Vagina (tissue), 2 donors: ENCODE measurements around the gene HPCA. TPM values are rescaled to one million over a fixed set of nuclear protein-coding genes. Genes with fewer than 3 reads are reported as not detected.

Source experiments
- DNase-seq, 2 donors: peaks; one replicate each; pipeline ENCODE4 v3.0.0-alpha.2; 2017; ENCODE audit errors: extremely low spot score in 2 of 2
- H3K27ac ChIP-seq: fragments of 200-600 bp; sonication (generic); one replicate; pipeline ENCODE4 v1.5.1; 2019
- H3K27me3 ChIP-seq: fragments of 200-600 bp; sonication (generic); one replicate; pipeline ENCODE4 v1.5.1; 2019
- H3K36me3 ChIP-seq, 2 donors: fragments of 200-600 bp; sonication (generic); one replicate each; pipeline ENCODE4 v1.5.1; 2017 to 2019
- H3K4me1 ChIP-seq: fragments of 200-600 bp; sonication (generic); one replicate; pipeline ENCODE4 v1.5.1; 2019
- H3K4me3 ChIP-seq, 2 donors: fragments of 200-600 bp; sonication (generic); 1 replicate in 1 of 2; 2 replicates in 1 of 2; pipeline ENCODE4 v1.5.1; 2016 to 2019
- H3K9me3 ChIP-seq: fragments of 200-600 bp; sonication (generic); one replicate; pipeline ENCODE4 v1.5.1; 2019
- CTCF ChIP-seq, 3 experiments: fragments of 450-650 bp in 2 of 3; fragments of 200-600 bp in 1 of 3; sonication (generic) in 1 of 3; IDR thresholded peaks; one replicate each; pipeline ENCODE4 v1.5.1; 2017 to 2019; ENCODE audit warnings: antibody characterized with exemption in 3 of 3, mild to moderate bottlenecking in 2 of 3, moderate library complexity in 2 of 3
- POLR2A ChIP-seq, 2 donors: fragments of 450-650 bp; IDR thresholded peaks; one replicate each; pipeline ENCODE4 v1.6.1; 2017; ENCODE audit warnings: antibody characterized with exemption in 2 of 2, mild to moderate bottlenecking in 2 of 2, moderate library complexity in 2 of 2
- POLR2AphosphoS5 ChIP-seq, 2 donors: sonication (generic); formaldehyde crosslinking; IDR thresholded peaks; one replicate each; pipeline ENCODE4 v1.9.0; 2017; ENCODE audit warnings: antibody characterized with exemption in 2 of 2, mild to moderate bottlenecking in 2 of 2, low read depth in 1 of 2; ENCODE audit not compliant: insufficient read depth in 1 of 2
- intact Hi-C: fragments of 100-400 bp; cut with DNase I; formaldehyde crosslinking; loops from one replicate; pipeline ENCODE4 v1.15.1; 2023
- total RNA-seq: library from RNA; depleted of rRNA; stranded (reverse); fragments of >200 nt; gene quantifications from one replicate; pipeline ENCODE4 v1.2.3, GENCODE V29; 2016

HPCA gene
- total RNA-seq, 1 donor from 2014 or later: not detected

GRCh38 chr1:32892368-32893197 is 6.3 kb downstream of the HPCA start:
- H3K9me3 ChIP-seq: no peaks in the 10 kb centered on the region
- DNase-seq: no peak
- H3K36me3 ChIP-seq: no peaks in the 10 kb centered on the region
- peaks cover 22% of the 10 kb centered on the region for H3K4me1 ChIP-seq
- TF ChIP-seq POLR2A (IDR thresholded peaks at IDR 0.05) (no peak), CTCF (IDR thresholded peaks at IDR 0.05) (peak in 1 of 3 experiments; percentile 39)
- peak overlapping the region; percentile 42 to 59 for H3K4me3 ChIP-seq
- no peaks in the 10 kb centered on the region for H3K27me3 ChIP-seq
- peak overlapping the region; percentile 10 for H3K27ac ChIP-seq
- intact Hi-C loops: no loop called here

- DNase-seq: no peak
- Histone ChIP-seq H3K9me3 (no peaks in the 10 kb centered on the region), H3K27me3 (no peaks in the 10 kb centered on the region), H3K4me1 (peaks cover 22% of the 10 kb centered on the region), H3K27ac (peak overlapping the region; percentile 10), H3K36me3 (no peaks in the 10 kb centered on the region), H3K4me3 (peak overlapping the region; percentile 42 to 59)
- TF ChIP-seq CTCF (IDR thresholded peaks at IDR 0.05): no peak
- TF ChIP-seq POLR2AphosphoS5 (IDR thresholded peaks at IDR 0.05; ENCODE audit: insufficient read depth in 1 of 2, low read depth in 1 of 2): peak in 1 of 2 donors; percentile 37
- TF ChIP-seq POLR2A (IDR thresholded peaks at IDR 0.05): no peak
- intact Hi-C loops: no loop called here
Measured at GRCh38 chr1:32893198-32894018, 7.1 kb downstream of the HPCA start.

- TF ChIP-seq CTCF (IDR thresholded peaks at IDR 0.05): no peak
- no peak for TF ChIP-seq POLR2A (IDR thresholded peaks at IDR 0.05)
- TF ChIP-seq POLR2AphosphoS5 (IDR thresholded peaks at IDR 0.05; ENCODE audit: insufficient read depth in 1 of 2, low read depth in 1 of 2): no peak
- no peaks in the 10 kb centered on the region for H3K9me3 ChIP-seq
- H3K36me3 ChIP-seq: no peaks in the 10 kb centered on the region
- no peaks in the 10 kb centered on the region for H3K27me3 ChIP-seq
- H3K27ac ChIP-seq: peak overlapping the region; percentile 2
- H3K4me3 ChIP-seq: peak overlapping the region; percentile 42 to 59
- intact Hi-C loops: no loop called here
- DNase-seq: no peak
- H3K4me1 ChIP-seq: peaks cover 22% of the 10 kb centered on the region
Measured at GRCh38 chr1:32894019-32894600, 7.8 kb downstream of the HPCA start.

- no peaks in the 10 kb centered on the region for H3K9me3 ChIP-seq
- TF ChIP-seq POLR2AphosphoS5 (IDR thresholded peaks at IDR 0.05; ENCODE audit: insufficient read depth in 1 of 2, low read depth in 1 of 2) (no peak), POLR2A (IDR thresholded peaks at IDR 0.05) (no peak), CTCF (IDR thresholded peaks at IDR 0.05) (no peak)
Measured at GRCh38 chr1:32894681-32895080, 8.4 kb downstream of the HPCA start.

More at GRCh38 chr1:32894681-32895080, 8.4 kb downstream of the HPCA start:
- intact Hi-C loops: no loop called here
- DNase-seq: no peak
- Histone ChIP-seq H3K4me1 (peaks cover 23% of the 10 kb centered on the region), H3K36me3 (no peaks in the 10 kb centered on the region), H3K27me3 (no peaks in the 10 kb centered on the region), H3K4me3 (no peak overlapping the region), H3K27ac (no peak overlapping the region)
